ENCODE measurements around the gene SHROOM4.

SHROOM4 gene

GRCh38 chrX:50668860-50669259, 145.1 kb downstream of the SHROOM4 start:
- H3K4me3 ChIP-seq (ENCODE audit: low read depth, low read length): no peak overlapping the region
- TF ChIP-seq CTCF (IDR thresholded peaks at IDR 0.05; ENCODE audit: borderline replicate concordance, insufficient read depth, low read depth, low read length): no peak

GRCh38 chrX:50648156-50648555, 165.8 kb downstream of the SHROOM4 start:
- TF ChIP-seq CTCF (IDR thresholded peaks at IDR 0.05; ENCODE audit: borderline replicate concordance, insufficient read depth, low read depth, low read length): no peak
- H3K4me3 ChIP-seq (ENCODE audit: low read depth, low read length): no peak overlapping the region

- no peak overlapping the region for H3K4me3 ChIP-seq (ENCODE audit: low read depth, low read length)
- no peak for TF ChIP-seq CTCF (IDR thresholded peaks at IDR 0.05; ENCODE audit: borderline replicate concordance, insufficient read depth, low read depth, low read length)
Observed at GRCh38 chrX:50644496-50644895, 169.5 kb downstream of the SHROOM4 start.

DNA sequence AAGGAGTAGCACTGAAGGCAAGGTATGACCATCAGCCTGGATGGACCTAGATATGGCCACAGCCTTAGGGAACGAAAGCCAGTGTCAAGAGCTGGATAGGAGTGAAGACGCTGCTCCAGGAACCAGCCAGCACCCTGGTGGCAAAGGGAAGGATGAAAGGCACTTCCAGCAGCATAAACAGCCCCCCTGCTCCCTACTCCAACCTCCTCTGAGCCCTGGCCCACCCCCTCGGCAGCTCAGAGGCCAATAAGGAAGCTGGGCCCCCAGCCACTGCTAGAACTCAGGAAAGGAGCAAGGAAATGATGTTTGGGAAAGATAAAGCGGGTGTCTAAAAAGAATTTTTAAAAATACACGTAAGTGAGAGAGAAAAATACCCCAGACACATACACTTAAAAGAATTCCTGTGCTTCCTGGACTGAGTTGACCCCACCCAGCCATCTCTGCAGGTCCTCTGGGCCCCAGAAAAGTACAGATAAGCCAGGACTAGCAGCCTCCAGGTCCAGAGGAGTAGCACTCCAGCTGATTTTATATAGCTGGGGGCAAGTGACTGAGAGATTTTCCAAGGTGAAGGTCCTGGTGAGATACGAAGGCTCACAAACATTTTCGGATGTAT, 170.4 kb downstream of the SHROOM4 start:
- TF ChIP-seq CTCF (IDR thresholded peaks at IDR 0.05; ENCODE audit: borderline replicate concordance, insufficient read depth, low read depth, low read length): no peak
- H3K4me3 ChIP-seq (ENCODE audit: low read depth, low read length): no peak overlapping the region

GRCh38 chrX:50638123-50638522, 175.9 kb downstream of the SHROOM4 start:
- no peak for TF ChIP-seq CTCF (IDR thresholded peaks at IDR 0.05; ENCODE audit: borderline replicate concordance, insufficient read depth, low read depth, low read length)
- no peak overlapping the region for H3K4me3 ChIP-seq (ENCODE audit: low read depth, low read length)

DNA sequence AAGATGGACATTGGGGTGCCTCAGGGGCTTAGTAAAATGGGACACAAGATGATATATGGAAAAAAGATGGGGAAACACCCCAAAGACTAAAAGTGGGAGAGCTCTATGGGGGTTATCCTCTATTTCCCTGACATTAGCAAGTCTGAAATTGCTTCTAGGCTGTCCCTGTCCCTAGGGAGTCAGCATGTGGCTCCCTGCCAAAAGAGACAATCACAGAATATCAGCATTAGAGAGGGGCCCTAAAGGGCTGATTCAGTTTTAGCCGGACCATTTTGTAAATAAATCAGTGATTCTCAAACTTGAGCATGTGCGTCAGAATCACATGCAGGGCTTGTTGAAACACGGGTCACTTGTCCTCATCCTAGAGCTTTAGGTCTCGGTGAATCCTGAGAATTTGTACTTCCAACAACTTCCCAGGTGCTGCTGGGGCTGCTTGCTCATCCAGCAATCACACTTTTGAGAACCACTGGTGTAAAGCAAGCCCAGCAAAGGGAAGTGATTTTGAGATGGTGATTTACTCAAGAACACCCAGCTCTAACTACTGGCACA, 178.1 kb downstream of the SHROOM4 start:
- H3K4me3 ChIP-seq (ENCODE audit: low read depth, low read length): no peak overlapping the region
- TF ChIP-seq CTCF (IDR thresholded peaks at IDR 0.05; ENCODE audit: borderline replicate concordance, insufficient read depth, low read depth, low read length): no peak

DNA sequence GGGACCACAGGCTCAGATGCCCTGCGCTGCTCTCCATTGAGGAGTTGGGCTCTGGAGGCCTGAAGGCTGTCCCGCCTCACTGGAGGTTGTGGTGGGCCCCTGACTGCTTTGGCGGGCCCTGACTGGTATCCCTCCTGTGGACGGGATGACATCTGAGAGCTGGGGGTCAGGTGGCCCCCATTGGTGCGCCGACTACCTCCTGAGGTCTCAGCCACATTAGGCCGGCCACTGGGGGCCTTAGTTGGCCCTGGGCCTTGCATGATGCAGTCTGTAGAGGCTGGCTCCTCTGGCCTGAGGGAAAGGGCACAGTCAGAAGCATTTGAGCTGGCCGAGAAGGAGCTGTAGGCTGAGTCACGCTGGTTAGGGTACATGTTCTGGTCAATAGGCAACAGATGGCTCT, 178.8 kb downstream of the SHROOM4 start:
- TF ChIP-seq CTCF (IDR thresholded peaks at IDR 0.05; ENCODE audit: borderline replicate concordance, insufficient read depth, low read depth, low read length): no peak
- H3K4me3 ChIP-seq (ENCODE audit: low read depth, low read length): no peak overlapping the region
